Fibroblast of skin of back (primary cell): Measurements from ENCODE around the gene PLXNA4.
A peak's percentile ranks its signal among the peaks of the same experiment; 100 is the strongest.

Experiments used
- DNase-seq: peaks from one replicate; pipeline ENCODE4 v3.0.0-alpha.2; 2013

PLXNA4 gene

GRCh38 chr7:132430861-132431822 lies 145.1 kb downstream of the PLXNA4 start:
- peak; percentile 93 for DNase-seq

GRCh38 chr7:132430041-132430855 lies 146.0 kb downstream of the PLXNA4 start:
- peak; percentile 39 for DNase-seq

GRCh38 chr7:132429181-132429580 lies 147.1 kb downstream of the PLXNA4 start:
- DNase-seq: no peak

- DNase-seq: no peak
These were observed 147.9 kb downstream of the PLXNA4 start for GRCh38 chr7:132428247-132428919.

DNA sequence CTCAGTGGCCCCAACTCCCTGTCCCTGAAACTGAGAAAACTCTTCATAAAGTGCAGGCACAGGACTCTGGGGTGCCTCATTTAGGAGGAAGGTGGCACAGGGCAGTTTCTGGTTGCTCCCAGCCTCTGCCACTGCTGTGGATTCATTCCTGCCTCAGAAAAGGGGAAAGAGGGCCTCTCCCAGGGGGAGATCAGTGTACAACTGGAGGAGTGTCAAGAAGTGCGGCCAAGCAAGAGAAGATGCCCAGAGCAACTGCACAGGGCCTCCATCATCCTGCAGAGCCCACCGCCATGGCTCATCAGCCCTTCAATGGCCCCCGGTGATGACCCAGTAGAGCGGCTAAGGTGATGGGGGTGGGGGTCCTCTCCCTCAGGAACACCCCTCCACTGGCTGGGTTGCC lies 150.3 kb downstream of the PLXNA4 start:
- DNase-seq: no peak

- DNase-seq: no peak
These were observed 151.2 kb downstream of the PLXNA4 start for GRCh38 chr7:132424821-132425724.

DNA sequence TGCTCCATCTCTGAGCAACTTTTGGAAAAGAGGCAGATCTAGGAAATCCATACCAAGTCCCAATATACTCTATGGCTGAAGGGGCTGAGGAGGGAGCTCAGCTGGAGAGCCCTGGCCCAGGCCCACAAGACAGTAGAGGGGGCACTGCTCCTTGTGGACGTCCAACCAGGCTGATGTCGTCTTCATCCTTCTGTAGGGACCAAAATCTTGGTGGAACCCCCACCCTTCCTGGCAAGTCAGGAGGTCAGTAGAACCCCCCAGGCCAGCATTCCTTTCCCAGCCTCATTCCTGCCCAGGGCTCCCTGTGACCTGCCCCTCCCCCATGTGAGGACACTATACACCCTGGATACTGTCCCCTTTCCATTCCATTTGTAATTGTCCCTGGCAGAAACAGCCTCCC lies 152.0 kb downstream of the PLXNA4 start:
- DNase-seq: no peak

- no peak for DNase-seq
These were observed 152.6 kb downstream of the PLXNA4 start for GRCh38 chr7:132423594-132424200.

DNA sequence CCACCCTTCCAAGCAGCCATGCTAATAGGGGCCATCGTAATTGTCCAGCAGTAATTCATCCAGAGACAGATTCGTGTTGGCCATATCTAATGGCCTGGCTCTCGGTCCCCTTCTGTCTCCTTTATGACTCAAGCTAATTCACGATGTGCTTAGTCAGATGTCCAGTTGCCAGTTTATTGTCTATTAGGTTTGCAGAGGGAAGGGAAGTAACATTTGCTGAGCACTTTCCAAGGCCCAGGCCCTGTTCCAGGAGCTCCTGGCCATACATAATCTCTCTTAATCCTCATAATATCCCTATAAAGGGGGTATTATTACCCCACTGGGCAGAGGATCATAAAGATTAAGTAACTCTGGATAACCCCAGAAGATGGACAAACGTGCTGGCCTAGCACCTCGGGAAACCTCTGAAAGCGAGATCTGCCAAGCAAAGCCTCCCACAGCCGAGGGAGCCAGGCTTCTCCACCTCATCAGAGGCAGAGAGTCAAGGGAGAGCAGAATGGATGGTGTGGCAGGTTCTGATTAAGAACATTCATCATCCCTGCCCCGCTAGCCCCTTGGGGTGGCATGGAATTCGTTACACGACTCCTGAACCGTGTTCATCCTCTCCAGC lies 153.7 kb downstream of the PLXNA4 start:
- DNase-seq: no peak

DNA sequence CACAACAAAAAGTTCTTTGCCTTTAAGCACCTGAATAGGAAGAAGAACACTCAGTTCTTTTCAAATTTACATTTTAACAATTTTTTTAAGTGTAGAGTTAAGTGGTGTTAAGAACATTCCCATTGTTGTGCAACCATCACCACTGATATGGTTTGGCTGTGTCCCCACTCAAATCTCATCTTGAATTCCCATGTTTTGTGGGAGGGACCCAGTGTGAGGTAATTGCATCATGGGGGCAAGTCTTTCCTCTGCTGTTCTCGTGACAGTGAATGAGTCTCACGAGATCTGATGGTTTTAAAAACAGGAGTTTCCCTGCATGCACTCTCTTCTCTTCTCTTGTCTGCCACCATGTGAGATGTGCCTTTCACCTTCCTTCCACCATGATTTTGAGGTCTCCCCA lies 155.7 kb downstream of the PLXNA4 start:
- no peak for DNase-seq

DNA sequence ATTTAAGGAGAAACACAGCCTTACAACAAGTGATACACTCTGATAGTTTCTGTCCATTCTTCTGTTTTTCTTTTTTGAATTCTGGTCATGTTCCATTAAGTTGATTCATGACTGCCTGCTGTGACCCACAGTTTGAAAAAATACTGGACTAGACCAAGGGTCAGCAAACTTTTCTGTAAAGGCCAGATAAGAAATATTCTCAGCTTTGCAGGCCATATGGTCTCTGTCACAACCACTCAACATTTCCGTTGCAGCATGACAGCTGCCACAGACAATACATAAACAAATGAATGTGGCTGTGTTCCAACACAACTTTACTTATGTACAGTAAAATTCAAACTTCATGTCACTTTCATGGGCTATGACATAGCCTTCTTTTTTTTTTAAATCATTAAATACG lies 156.7 kb downstream of the PLXNA4 start:
- peak; percentile 48 for DNase-seq

GRCh38 chr7:132418840-132419239 lies 157.4 kb downstream of the PLXNA4 start:
- DNase-seq: no peak

GRCh38 chr7:132417103-132417906 lies 159.0 kb downstream of the PLXNA4 start:
- DNase-seq: peak; percentile 33

GRCh38 chr7:132416395-132416794 lies 159.9 kb downstream of the PLXNA4 start:
- DNase-seq: no peak

DNA sequence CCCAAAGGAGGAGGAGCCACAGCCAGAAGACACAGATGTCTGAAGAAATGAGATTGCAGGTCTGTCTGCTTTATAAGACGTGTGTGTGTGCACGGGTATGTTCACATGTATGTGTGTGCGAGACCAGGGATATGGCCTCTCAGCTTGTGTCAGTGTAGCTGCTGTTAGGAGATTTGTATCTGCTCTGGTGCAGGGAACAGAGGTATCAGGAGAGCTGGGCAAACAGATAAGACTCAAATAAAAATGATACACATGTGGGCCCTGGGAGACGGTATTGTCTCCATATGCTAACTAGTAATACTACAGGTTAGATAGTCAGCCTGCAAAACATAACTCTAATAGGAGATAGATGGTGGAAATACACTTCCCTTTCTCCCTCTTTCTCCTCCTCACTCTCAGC lies 161.0 kb downstream of the PLXNA4 start:
- no peak for DNase-seq

- DNase-seq: no peak
These were observed 161.4 kb downstream of the PLXNA4 start for GRCh38 chr7:132414857-132415256.

GRCh38 chr7:132412435-132412834 lies 163.8 kb downstream of the PLXNA4 start:
- DNase-seq: no peak

- DNase-seq: no peak
These were observed 165.3 kb downstream of the PLXNA4 start for GRCh38 chr7:132410861-132411541.

- DNase-seq: no peak
These were observed 165.9 kb downstream of the PLXNA4 start for GRCh38 chr7:132410385-132410784.
